ENCODE data around the gene CAMSAP1. TPM values are rescaled to one million over a fixed set of nuclear protein-coding genes. Genes with fewer than 3 reads are reported as not detected.

Gene CAMSAP1
- total RNA-seq, 1 donor from 2014 or later = 37.7 TPM

DNA sequence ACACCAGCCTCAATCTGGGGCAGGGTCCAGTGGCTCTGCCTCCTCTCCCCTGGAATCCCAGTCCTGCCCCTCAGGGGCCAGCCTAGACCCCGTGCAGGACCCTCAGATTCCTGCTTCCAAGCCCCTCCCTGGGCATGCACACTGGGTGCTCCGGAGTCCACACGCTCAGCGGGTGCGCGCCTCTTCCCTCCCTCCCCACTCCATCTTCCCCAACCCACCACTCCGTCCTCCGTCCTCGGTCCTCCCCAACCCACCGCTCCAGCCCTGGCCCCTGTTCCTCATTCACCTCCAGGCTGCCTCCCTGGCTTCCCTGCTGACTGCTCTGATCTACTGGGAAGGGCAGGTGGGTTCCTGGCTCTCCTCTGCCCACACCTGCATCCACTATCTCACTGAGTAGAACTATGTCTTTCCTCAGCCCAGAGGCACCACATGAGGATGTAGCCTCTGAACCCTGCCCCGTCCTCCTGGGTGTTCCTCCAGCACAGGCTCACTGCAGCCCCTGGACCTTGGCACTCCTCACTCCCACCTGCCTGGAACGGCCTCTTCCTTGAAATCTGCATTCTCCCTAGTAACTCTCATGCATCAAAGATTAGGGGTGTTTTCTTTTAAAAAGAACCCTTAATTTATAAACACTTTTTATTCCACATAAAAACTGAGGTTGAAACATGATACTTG lies 92.8 kb downstream of the CAMSAP1 start:
- no peak for DNase-seq

DNA sequence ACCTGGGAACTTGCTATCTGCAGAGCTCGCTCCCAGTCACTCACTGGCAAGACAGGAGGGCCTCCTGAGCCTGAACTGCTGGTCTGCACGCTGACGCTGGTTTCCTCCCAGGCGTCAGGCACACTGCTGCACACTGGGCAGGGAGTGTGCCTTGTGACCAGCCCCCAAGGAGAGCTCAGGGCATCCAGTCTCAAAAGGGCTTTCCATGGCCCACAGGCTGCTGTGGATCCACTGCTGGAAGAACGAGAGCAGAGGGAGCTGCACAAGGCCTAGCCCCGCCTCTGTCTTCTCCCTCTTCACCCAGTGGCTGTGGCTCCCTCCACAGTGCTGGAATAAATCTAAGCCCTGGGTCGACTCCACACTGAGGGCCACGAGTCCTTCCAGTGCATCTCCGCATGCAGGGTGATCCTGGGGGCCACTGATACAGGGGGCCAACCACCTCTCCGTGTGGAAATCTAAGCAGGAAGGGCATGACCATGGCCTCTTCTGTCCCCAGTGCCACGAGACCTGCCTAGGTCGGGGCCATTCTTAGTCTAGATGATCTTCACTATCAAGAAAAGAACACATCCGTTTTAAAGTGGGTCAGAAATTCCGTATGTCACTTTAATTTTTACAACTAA lies 93.6 kb downstream of the CAMSAP1 start:
- DNase-seq = no peak

DNA sequence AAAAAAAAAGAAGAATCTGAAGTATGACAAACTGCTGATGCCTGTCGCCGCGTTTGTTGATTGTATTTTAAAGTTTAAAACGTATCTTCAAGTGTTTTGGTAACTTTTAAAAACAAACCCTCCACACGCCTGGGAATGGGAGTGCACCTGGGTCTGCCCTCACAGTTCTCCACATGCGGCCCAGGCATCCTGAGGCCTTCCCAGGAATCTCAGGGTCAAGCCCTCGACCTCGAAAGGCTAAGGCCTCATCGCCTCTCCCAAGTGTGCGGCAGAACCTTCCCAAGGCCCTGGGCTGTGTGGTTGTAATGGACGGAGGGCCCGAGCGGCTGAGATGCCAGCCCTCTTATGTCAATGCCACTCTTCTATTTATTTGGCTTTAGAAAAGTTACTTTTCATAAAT lies 94.4 kb downstream of the CAMSAP1 start:
- no peak for DNase-seq

DNA sequence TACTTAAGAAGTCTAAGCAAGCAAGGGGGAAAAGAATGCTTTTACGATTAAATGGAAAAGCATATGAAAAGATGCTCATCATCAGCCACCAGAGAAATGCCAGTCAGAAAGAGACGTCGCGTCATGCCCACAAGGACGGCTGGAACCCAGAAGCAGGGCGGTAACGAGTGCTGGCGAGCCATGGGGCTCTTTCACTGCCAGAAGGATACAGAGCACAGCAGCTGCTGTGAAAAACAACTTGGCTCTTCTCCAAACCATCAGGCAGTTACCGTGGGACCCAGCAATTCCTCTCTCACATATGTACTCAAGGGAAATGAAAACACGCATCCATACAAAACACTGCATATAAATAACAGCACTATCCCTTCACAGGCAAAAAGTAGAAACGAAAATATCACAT lies 95.5 kb downstream of the CAMSAP1 start:
- DNase-seq = peak; percentile 94

DNA sequence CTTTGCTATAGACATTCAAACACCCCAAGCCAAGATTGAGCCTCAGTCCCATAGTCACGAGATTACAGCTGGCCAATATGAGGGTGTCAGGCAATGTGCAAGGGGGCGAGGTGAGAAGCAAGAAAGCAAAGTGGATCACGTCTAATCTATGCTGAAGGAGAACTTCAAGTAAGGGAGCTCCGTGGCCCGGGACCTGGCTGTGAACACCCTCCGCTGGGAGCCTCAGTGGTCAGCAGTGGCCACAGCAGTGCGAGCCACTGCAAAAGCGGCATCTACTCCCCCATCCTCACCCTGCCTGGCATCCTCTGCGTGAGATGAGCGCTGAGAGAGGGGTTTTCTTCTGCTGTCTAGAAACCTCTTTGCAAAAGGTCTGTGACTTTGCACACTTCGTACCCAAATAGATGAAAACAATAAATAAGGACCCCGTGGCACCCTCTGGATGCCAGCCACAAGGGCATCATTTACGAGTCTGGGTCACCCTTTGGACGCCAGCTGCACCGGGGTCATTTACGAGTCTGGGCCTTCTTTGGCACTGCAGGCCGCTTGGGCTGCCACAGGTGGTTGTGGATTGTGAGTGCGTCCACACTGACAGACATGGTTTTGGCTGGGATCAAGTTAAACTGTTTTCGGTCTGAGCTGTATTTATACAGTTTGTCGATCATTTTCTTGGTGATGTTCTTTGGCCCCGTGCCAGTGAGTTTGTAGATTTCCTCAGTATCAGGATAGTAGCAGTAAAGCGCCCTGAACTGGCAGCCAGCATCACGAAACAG lies 96.4 kb downstream of the CAMSAP1 start:
- DNase-seq = no peak

DNA sequence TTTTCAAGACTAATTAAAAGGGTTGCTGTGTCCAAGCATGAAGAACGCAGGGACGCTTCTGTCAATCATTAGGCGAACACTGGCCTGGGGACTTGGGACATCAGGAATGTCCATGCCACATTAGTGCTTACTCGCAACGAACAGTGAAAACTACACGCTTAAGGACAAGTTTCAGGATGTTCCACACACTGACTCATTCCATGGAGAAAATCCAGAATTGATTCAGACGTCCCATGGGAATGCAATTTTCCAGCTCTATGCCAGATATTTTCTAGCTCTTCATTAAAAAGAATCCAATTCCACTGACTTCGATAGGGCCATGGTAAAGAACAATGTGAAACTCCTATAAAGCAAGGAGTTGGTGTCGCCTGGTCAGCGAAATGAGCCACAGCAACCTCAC lies 98.2 kb downstream of the CAMSAP1 start:
- DNase-seq = peak; percentile 29

DNA sequence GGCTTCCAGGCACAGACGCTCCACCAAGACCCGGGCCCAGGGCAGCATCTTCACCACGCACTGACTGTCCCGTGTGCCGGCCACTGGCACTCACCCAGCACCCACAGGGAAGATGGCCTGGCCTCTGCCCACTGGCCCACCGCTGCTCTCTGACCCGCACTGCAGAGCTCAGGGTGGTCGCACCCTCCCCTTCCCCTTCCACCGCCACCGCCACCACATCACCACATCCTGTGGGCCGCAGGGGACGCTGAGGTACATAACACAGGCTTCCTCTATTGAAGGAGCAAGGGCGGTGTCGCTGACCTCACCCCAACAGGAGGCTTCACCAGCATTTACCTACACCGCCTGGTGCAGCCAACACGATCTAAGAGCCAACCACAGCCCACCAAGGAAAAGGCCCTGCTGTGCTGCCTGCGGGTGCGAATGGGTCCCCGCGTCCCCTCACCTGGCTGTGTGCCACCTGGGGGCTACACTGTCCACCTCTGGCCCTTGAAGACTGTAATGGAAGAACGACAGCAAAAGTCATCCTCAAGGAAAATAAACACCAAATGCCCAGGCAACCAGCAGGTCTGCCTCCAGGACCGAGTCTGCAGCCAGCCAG lies 101.8 kb downstream of the CAMSAP1 start:
- DNase-seq = no peak

DNA sequence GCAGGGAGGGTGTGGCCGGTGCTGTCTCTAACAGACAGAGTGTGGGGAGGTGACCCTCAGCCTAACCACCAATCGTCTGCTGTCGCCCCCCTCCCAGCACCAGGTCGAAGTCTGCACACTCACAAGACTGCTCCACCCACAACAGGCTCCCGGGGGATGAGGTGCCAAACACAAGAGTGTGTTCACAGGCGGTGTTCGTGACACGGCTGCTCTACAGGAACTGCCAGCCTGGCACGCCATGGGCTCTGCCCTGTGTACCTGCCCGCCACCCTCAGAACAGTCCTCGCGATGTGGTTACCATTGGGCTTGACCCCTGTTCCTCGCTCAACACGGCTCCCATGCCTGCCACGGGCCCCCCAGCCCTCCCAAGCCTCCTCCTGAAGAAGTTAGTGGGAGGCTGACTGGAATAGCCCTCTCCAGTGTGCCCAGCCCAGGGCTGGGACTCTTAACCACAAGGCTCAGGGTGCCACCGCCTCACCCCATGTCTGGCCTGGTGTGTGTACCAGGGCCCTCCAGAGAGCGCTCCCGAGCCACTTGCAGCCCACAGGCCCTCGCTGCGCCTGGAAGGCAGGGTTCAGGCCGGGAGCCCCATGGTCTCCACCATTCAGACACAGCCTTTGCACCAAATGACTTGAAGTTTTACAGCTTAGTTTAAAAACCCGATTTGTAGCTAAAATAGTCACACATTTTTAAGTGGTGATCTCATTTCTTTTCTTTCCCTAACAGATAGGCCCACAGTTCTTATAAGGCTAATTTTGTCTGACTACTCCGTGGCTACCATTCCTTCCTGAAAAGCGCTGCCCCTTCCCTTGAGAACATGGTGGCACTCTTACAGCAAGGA lies 102.5 kb downstream of the CAMSAP1 start:
- DNase-seq = no peak

DNA sequence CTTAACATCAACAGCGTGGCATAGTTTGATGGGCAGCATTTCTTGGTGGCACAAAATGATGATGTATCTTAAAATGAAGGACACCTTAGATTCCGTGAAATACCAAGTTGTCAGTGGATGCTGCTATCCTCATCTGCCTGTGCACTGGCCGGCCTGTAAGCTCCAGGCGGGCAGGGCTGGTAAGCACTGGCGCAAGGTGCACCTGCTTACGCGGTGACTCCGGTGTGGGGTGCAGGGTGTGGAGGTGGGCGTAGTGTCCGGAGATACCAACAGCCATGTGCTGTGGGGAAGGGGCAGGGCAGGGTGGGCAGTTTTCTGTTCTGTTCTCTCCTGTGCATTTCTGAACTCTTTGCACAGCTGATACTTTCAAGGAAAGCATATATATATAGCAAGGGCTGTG lies 103.9 kb downstream of the CAMSAP1 start:
- DNase-seq = no peak

DNA sequence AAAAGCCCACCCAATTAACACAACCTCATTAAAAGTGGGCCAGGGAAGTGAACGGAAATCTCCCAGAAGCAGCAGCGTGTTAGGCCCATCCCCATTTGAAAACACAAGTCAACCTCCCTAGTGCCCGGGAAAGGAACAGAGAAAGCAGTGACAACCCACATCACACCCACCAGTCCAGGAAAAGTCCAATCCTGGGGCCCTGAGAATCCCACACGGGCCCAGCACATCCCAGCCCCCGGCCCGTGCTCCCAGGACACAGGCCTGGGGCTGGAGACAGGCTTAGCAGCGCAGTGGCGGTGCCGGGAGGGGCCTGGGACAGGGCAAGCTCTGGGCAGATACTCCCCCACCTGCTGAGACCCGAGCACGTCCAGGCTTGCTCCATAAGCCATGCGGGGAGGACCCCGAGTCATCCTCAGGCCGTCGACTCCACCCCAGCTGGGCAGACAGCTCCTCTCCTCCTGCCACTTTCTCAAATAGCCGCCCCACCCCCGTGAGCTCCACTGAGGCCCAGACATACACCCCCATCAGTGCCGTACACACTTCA lies 104.4 kb downstream of the CAMSAP1 start:
- DNase-seq = no peak

DNA sequence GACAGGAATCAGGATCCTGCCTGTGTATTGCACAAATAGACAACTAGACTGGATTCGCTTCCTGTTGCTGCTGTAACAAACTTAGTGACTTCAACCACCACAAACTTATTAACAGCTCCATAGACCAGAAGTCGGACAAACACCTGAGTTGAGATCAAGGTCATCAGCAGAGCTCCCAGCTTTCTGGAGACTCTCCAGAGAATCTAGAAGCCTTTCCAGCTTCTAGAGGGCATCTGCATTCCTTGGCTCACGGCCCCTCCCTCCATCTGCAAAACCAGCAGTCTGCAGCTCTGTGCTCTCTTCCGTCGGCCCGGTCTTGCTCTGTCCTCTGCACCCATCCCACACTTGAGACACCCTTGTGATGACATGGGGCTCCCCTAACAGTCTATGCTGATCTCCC lies 106.3 kb downstream of the CAMSAP1 start:
- no peak for DNase-seq

DNA sequence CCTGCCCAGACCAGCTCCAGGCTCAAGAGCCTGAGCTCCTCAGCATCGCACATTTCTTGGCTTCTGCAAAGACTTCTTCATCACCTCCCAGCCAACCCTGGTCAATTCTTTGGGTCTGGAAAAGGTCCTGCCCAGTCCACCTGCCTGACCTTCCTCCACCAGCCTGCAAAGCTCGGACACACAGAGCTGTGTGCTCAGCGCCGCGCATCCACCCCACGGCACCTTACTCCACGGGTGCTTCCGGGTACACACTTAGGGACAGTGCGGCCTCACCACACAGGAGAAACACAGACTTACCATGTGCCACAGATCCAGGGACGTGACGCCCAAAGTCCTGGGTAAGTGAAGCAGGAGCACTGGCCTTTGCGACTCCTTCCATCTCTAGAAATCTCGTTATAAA lies 108.1 kb downstream of the CAMSAP1 start:
- DNase-seq = no peak

DNA sequence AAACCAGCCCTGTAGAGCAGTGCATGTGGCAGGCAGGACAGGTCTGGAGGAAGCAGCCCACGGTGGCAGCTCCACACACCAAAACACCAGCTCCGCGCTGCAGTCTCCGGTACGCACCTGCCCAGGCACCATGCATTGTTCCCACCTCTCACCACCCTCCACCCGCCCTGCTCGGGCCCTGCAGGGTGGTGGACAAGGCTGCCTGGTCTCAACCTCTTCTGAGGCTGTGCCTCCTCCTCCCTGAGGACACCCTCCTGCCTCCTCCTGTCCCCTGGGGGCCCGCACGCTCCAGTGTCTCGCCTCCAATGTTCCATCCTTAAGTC lies 109.1 kb downstream of the CAMSAP1 start:
- DNase-seq = no peak

DNA sequence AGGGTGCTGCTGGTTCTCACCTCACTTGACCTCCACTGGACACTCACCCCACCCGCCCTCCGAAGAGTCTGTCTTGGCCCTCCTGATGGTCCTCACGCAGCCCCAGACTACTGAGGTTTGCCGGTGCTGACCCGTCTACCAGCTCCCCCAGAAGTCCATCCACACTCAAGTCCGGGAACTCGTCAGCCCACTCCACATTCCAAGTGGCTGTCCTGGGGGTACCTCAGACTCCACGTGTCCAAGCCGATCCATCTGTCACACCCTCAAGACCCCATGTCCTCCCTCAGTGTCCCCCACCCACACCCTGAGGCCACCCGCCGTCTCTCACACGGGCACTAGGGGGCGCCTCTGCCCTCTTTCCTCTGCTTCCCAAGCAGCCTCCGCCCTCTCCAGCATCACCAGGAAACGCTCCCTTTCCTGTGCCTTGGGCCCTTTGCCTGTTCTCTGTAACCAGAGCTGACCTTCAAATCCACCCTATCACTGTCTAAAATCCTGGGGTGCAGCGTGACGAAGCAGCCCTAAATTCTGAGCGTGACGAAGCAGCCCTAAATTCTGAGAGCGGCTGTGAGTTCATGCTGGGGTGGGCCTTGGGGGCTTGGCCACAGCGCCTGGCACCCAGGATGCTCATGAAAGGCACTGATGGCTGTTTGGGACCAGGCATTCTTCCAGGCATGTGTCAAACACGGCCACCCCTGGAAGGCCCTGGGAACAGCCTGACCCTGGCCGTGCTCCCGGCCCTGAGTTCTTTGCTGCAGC lies 109.7 kb downstream of the CAMSAP1 start:
- peak; percentile 59 for DNase-seq

DNA sequence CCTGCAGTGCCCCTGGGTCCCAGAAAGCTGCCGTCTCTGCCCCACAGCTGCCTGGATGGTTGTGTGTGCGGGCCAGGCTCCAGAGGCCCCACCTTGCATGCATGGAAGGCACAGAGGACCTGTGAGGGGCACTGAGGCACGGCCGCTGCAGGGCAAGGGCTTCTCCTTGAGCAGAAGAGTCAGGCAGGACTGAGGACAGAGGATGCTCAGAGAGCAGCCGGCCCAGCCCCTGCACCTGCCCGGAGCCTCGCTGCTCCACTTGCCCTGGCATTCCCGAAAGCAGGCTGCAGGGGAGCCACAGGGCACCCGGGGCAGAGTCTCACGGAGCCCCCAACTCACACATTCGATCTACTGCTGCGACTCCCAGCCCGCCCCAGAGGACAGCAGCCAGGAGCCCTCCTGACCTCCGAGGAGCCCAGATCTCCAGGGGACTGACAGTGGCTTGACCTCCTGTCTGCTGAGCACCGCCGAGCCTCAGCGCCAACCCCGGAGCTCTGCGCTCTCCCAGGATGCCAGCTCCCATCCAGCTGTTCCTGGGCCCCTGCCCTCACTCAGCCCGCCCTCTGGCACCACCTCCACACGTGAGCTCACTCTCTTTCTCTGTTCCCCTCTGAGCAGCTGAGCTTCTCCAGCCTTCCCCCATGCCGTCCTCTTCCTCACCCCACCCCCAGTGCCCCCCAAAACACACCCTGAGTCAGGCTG lies 110.4 kb downstream of the CAMSAP1 start:
- DNase-seq = peak; percentile 54

DNA sequence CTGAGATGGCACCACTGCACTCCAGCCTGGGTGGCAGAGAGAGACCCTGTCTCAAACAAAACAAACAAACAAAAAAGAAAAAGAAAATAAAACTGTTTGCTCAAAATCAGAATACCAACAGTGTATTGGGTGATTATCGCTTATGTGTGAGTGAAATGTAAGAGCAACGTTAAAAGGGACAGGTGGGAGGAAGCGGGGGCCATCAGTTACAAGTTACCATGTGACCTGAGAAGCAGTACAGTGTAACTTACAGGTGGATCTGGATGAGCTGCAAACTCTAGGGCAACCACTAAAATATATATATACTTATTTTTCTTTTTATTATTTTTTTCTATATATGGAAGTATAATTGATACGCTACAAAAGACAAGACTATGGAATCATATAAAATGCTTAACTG lies 112.0 kb downstream of the CAMSAP1 start:
- no peak for DNase-seq

DNA sequence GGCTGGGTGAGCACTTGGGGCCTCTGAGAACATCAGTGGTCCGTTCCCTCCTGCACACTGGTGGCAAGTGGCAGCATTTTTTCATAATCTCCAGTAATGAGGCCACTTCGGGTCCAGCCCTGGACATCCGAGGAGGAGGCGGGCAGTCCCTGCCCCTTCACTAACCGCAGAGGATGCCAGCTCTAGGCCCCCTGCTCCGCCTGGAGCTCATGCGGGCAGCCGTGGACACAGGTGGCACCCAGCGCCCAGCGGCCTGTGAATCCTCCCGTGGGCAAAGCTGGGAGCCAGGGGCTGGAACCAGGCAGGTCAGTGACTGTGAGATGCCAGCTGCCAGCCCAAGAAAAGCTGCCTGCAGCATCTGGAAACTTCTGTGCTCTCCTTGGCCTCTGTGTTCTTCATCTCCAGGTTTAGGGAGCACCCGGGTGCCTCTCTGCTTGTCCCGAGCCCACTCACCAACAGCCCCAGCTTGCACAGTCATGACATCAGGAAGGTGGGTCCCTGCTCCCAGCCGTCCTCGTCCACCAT lies 112.9 kb downstream of the CAMSAP1 start:
- DNase-seq = no peak

DNA sequence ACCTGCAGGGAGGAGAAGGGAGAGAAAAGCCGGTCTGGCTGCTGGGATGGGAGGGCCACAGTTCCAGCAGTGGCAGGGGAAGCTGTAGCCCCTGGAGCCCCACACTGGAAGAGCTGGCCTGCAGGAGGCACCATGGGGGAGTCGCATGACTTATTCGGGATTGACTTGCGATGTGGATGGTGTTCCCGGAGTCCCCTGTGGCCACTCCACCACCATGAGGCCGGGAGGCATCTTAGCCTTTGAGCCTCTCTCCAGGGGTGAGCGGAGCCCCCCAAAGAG lies 113.3 kb downstream of the CAMSAP1 start:
- DNase-seq = no peak

DNA sequence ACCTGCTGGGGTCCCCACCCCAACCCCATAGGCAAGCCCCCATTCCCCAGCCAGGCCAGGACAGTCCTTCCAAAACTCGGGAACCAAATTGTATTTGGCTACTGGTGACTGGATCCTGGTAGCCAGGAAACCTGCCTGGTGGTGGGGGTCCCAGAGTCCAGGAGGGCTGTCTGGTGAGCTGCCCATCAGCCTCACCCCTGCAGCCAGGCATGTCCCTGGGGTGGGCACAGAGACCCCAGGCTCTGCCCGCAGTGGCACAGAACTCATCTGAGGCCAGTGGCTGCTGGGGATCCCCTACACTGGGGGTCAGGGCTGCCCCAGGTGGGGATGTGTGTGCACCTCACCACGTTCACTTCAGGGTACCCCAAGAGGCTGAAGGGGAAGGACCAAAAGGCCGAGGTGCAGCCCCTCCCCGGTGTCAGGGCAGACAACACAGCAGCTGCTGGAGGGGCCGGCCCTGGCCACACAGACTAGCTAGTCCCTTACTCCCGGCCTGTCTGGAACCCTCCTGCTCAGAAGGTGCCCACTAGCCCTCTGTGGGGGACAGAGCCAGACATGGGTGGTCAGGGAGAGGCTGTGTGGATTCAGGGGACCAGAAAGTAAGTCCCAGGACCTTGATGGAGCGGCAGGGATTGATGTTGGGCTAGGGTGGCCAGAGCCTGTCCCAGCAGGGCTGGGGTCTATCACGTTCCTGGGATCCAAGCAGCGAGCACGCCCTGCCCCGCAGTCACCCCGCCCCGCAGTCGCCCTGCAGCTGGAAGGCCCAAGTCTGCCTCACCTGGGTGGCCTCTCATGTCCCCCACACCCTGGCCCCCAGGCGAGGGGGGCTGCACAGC lies 113.9 kb downstream of the CAMSAP1 start:
- no peak for DNase-seq

Data from tongue (tissue), 2 donors.